Glomerular visceral epithelial cell (primary cell): ENCODE measurements around the gene ATP11A.

Source experiments
- DNase-seq: peaks from one replicate; pipeline ENCODE4 v3.0.0-alpha.2; 2016; ENCODE audit errors: extremely low spot score

Gene ATP11A

DNA sequence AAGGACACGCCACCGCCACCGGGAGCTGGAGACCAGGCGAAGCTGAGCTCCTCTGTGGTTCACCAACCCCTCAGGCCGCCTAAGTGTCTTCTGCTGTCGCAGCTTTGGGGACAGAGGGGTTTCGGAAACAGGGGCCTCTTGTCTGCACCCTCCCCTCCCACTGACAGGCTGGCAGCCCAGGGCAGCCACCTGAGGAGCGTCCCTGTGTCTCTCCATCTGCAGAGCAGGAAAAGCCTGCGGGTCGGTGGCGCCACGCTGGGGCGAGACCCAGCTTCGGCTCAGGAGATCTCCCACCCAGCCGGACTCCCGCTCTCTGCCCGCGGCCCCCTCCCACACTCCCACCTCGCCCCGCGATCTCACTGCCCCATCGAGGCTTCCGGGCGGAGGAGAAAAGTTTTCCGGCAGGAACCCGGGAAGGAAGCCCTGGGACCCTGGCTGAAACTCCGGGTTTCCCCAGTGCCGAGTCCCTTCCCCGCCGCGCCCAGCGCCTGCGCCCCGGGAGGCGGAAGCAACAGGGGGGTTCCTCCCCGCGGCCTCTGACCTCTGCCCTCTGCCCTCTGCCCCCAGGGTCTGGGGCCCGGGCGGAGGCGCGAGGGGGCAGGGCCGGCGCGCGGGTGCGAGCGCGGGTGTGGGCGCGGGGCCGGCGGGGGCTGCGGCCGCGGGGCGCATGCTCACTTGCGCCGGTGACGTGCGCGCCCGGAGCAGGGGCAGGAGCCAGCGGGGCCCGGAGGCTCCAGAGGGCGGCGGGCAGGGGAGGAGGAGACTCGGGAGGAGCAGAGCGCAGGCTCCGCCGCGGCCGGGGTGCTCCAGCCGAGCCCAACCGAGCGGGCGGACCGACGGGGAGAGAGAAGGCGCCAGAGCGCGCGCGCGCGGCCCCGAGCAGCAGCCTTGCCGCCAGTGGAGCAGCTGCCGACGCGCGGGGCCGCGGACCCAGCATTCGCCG, at the start of gene ATP11A:
Gene ATP11A (plus strand): TSS at position 736 of the 943 bp plus-strand sequence. CDS start 379 bp downstream, outside the sequence.
- peak; percentile 91 for DNase-seq

DNA sequence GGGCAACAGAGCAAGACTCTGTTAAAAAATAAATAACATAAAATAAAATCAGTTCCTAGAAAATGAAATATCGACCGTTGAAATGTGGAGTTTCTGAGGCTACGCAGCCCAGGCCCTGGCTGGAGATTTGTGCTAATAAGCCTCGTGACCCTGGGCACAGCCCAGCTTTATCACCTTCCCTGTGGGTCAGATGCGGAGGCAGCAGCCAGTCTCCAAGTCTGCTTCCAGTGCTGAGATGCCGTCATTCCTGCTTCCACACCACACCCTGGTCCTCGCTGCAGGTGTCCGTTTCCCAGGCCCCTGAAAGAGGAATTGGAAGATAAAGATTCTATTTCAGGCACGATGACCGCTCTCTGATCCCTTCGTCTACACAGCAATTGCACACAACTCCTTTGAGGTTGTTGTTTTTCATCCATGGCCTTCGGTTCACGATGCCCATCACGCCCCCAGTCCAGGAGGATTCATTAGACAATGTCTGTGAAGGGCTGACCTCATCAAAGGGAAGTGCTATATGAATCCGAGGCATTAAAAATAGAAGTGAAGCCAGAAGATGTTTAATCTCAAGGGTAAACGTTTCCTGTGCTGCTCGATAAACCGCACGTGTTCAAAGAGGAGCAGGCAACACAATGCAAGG, 48.3 kb upstream of the ATP11A start:
- no peak for DNase-seq

DNA sequence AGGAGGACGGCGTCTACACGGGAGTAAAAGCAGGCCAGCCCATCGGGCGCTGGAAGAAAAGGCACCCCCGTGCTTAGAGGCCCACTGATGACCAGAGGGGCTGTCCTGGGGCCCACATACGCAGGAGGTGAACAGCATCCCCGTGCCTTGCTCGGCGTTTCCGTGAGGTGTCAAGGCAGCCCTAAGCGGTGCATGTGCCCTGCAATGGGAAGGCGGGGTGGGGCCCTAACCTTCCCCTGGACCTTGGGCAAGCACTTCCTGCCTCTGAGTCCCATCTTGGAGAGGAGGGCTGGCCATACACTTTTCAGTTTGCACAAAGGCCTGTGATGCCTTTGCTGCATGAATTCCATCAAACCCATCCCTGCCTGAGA, 47.8 kb upstream of the ATP11A start:
- no peak for DNase-seq

DNA sequence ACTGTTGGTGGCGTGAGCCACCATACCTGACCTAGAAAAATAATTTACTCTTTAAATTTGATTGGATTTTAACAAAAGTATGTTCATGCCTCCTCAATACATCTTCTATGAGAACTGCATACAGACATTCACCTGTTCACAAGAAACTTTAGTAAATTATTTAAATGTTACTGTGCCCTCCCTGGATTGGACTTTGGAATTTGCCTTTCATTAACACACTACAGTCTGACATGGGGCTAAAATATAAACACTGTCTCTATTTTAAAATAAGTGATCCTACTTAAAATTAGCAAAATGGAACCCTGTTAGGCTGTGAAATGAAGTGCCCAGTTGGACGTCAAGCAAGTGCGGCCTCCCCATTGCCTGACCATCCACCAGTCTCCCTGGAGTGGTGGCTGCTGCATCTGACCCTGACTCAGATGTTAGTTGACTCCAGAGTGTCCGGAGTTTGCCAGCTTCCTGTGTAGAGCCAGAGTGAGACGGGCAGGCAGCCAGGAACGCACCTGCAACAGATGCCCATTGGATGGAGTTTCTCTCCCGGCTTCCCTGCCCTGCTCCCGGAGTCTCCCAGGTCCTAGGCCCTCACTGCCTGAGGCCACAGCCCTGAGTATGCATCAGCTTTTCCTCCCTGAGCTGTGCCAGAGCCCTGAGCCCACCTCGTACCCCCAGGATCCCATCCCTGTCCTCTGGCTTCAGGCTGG, 45.9 kb upstream of the ATP11A start:
- DNase-seq = peak; percentile 40

DNA sequence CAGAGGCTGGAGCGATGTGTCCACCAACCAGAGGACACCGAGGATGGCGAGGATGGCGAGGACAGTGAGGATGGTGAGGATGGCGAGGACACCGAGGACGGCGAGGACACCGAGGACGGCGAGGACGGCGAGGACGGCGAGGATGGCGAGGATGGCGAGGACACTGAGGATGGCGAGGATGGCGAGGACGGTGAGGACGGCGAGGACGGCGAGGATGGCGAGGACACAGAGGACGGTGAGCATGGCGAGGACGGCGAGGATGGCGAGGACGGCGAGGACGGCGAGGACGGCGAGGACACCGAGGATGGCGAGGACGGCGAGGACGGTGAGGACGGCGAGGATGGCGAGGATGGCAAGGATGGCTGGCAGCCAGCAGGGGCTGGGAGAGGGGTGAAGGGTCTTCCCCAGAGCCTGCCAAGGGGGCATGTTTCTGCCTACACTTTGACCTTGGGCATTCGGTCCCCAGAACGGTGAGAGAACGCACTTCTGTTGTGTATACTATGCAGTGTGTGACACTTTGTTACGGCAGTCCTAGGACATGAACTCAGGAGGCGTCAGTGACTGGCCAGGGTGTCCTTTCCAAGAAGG, 44.4 kb upstream of the ATP11A start:
- no peak for DNase-seq

DNA sequence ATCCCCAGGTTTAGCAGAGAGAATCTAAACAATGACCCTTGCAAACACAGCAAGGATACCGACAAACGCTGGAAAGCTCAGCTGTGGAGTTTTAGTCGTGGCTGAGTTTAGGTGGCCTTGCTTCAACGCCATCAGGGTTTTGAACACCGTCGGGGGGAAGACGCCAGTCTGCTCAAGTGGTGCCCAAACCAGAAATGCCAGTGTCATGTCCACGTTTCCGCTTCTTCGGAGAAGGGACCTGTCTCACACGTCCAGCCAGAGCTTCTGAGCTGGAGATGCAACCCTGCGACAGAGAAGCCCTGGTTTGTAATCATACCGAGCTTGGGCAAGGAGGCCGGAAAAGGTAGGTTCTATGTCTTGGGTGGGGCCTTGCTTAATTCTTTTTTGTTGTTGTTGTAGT, 42.6 kb upstream of the ATP11A start:
- DNase-seq = no peak

DNA sequence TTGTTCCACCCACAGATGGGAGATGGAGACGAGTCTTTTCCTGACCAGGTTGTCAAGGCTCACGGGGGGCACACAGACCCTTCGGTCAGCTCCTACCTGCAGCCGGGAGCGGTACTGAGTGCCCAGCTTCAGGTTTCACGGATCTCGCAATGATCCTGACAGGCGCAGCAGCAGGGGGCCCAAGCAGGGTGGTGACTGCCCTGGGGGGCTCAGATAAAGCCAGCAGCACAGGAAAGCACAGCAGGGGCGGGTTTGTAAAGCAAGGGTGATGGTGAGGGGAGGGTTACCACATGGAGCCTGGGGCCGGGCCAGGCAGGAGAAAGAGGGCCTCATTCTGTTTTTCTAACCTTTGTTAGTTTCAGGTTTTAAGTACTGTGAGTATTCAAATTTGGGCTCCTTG, 41.7 kb upstream of the ATP11A start:
- no peak for DNase-seq

DNA sequence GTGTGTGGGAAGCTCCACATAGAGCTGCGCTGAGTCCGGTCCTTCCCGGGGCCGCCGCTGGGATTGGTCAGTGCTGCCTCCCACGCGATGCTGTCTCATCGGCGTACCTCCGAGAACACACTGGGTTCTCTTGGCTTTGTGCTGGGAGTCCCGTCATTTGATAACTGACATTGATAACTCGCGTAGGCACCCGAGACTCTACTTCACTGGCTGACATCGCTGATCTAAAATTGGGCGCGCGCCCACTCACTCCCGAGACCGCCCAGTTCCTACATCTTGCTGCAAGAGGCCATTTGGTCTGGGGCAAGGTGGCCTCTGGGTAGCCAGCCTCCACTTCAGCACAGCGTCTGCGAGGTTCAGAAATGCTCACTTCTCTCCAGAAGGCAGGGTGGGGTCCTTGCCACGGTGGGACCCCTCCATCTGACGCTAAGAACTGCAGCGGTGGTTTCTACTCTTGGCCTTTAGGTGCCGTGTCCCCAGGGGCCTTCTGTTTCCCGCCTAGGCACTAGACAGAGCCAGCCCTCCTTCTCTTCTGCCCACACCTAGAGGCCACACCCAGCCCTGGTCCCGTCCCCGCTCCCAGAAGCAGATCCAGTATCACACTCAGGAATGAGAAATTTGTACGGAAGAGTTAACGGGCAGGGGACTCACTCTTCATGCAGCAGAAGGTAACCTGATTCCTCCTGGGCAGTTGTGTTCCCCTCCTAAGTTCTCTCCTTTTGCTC, 40.7 kb upstream of the ATP11A start:
- DNase-seq = no peak

DNA sequence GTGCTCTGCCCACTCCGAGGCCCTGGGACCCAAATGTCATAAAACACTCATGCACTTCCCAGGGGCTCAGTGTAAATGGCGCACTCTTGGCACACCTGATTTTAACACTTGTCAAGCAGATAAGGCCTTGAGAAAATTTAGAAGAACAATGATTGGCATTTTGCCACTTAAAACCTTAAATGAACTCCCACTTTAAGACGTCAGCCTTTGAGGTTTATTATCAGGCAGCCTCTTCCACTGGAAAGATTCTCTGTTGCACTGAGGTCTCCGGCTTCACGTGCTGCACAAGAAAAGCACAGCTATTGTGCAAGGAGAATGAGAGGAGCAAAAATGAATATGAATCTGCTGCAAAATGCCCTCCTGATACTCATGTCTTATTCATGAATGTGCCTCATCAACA, 38.5 kb upstream of the ATP11A start:
- no peak for DNase-seq

DNA sequence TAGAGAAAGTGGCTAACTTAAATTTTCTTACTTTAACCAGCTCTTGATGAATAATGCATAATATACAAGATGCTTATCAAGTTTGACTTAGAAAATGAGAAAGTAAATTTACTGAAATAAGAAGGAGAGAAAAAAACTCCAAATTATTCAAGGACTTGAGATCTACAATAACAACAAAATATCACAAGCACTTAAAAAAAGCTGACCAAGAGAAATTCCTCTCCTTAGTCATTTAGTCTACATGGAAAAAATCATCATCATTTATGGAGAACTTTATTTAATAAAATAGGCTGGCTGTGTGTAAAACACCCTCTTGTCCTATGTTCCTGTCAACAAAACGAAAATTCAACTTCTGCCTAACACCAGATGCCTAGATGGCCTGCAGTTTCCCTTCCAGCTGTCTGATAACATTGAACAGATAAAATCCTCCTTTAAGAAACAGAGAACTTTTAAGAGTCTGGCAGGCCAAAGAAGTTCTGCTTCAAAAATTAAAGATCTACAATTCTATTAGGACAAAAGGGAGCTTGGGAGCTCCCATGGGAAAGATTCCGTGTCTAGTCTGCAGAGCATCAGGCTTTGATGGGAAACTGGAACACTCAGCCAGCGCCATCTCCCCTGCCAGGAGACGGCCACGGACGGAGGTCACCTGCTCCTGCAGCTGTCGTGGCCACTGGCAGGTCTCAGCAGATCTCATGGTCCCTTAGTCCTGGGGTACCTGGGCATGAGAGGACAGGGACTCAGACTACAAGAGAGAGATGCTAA, 37.9 kb upstream of the ATP11A start:
- no peak for DNase-seq

DNA sequence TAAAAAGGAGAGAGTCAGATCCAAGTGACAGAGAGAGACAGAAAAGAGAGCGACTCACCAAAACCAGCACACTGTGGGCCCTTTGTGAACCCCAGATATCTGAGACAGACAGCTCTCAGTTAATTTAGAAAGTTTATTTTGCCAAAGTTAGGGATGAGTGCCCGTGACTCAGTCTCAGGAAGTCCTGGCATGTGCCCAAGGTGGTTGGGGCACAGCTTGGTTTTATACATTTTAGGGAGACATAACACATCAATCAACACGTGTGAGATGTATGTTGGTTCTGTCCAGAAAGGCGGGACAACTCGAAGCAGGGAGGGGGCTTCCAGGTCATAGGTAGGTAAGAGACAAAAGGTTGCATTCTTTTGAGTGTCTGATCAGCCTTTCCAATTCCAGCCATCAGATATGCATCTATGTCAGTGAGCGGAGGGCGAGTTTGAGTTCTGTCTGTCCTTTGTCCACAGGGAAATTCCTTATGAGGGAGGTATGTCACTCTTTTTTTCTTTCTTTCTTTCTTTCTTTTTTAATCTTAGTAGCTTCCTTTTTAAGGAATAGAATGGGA, 37.2 kb upstream of the ATP11A start:
- peak; percentile 85 for DNase-seq

DNA sequence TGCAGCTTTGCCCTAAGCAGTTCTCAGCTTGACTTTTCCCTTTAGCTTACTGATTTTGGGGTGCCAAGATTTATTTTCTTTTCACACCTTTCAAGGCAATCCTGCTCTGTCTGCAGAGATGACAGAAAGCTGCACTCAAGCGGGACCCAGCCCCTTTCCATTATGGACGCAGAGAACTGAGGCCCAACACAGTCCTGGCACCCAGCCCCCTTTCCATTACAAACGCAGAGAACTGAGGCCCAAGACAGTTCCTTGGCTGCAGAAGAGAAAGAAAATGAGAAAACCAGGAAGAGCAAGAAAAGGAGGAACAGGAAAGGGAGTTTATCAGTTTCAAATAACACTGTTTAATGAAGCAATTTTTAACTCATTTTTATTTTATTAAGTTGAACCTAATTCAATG, 36.8 kb upstream of the ATP11A start:
- no peak for DNase-seq

DNA sequence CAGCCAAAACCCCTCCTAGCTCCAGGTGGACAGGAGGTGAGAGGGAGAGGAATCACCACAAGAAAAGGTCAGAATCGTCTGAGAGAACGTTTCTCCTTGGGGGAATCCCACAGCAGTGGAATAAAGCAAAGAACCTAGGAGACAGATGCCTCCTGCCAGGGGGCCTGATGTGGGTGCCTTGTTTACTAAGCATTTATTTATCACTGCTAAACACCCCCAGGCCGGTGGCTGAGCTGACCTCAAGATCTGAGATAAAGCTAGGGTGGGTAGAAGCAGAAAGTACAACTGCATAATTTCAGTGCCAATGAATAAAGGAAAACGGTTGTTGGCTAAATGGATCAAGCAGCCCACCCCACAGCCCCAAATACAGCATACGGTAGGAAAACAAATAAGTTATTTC, 33.9 kb upstream of the ATP11A start:
- no peak for DNase-seq

DNA sequence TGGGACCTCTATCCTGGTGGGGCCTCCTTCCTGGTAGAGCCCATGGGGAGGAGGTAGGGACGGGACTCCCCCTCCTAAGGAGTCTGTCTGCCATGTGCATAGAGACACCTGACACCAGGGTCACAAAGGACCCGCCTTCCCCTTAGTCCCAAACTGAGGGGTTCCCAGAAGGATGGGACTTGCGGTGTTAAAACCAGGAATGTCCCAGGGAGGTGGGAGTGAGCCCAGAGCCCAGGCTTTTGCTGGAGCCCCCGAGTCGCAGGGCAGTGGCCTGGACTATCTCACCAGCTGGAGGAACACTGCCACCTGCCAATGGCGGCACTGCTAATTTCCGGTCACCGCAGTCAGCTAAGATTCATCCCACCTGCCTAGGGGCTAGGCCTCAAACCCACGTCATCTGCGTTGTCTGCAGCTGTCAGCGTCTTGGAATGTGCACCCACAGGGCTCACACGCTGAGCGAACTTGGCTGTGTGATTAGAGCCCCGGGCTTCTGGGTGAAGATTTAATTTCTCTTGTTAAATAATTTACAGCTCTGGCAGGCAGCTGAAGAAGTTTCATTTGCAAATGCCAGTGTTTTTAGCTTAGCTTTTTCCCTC, 31.9 kb upstream of the ATP11A start:
- peak; percentile 97 for DNase-seq

DNA sequence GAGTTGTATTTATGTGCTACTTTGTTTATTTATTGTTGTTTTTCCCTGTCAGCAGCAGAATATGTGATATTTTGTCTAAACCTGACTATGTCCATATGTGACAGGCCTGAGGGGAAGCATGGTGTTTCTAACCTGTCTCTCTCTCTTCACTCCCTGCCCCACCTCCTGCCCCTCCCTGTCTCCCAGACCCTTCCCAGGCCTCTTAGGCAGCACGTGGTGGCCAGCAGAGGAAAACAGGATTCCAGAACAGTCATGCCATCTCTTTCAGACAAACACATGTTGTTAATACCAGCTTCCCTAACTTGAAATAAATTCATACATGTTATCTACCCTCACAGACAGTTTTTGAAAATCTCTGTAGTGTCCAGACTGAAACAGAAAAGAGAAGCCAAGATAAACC, 31.0 kb upstream of the ATP11A start:
- peak; percentile 69 for DNase-seq

DNA sequence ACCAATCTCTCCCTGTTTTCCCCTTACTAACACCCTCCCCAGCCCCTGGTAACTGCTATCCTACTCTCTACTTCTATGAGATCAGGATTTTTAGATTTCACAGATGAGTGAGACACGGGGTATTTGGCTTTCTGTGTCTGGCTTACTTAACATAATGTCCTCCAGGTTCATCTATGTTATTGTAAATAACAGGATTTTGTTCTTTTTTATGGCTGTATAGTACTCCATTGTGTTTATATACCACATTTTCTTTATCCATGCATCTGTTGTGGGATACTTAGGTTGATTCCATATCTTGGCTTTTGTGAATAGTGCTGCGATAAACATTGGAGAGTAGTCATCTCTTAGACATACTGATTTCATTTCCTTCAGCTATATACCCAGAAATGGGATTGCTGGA, 28.5 kb upstream of the ATP11A start:
- no peak for DNase-seq

DNA sequence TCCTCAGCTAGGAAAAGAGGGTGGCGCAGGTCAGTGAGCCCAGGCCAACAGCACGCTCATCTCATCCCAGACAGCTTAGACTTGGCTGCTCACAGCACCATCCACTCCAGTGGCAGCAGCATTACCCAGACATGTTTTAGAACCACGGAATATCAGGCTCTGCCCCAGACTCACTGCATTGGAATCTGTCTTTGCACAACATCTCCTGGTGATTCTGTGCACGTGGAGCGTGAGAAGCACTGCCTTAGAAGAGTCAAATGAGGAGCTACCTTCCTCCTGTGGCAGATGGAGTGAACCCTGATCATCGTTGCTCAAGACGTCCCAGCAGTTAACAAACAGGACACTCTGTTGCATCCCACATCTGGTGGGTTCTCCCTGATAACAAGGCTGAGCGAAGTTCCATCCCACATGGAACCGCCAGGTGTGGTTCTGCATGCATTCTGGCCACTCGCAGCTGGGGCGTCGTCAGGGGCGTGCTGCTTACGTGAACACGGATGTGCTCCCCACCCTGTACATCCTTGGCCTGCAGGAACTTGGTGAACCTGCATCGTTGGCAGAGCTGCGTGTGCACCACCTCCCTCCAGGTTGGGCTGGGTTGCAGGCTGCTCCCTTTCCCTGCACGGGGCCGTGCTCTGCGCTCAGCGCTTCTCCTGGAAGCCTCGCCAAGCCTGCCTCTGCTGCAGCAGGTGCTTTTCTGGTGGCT, 25.2 kb upstream of the ATP11A start:
- DNase-seq = no peak

DNA sequence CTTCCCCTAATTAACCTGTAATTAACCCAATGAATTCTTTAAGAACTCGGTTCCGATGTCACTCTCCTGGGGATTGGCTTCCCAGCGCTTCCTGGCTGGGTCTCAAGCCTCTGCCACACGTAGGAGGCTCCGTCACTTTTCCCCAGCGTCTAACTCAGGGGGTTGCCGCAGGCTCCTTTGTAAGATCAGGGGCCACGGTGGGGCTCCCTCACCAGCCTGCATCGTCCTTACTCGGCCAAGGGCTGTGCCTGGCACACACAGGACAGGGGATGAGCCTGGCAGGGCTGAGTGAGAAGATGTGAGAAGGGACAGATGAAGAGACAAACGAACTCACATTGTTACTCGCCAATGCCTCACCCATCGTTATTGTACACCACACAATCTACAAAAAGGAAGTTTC, 20.9 kb upstream of the ATP11A start:
- DNase-seq = no peak

DNA sequence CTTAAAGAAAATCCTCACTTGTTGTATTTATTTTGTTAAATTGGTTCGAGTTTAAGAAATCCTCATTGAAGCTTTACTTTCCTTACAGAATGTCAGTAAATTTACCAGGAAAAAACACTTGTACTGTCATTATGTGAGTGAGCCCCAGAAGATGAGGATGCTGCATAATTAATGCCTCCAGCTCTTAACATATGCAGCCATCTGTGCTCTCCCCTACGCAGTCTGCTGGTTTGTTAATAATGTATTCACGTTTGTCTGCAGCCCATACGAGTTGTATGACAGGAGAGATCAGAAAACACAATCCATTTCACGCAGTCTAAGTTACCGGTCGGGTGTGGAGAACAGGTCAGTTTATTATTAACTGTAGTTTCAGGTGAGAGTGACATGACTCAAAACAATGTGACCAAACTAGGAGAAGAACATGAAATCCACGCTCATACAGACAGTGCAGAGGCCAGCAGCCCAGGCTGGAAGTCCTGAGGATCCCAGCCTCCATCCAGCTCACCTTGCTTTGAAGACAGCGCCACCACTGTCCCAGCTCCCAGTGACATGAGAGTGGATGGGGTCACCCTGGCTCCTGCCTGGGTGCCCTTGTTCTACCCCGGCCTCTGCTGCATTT, 19.8 kb upstream of the ATP11A start:
- no peak for DNase-seq
